SK-N-SH (cell line): ENCODE measurements around the gene MPP3. TPM values are rescaled to one million over a fixed set of nuclear protein-coding genes. Genes with fewer than 3 reads are reported as not detected.

Source experiments
- CTCF ChIA-PET: fragments of 300-600, 350-600 bp; formaldehyde crosslinking; extraction: SDS; loops from one replicate; lab custom pipeline; 2021; lab: Yijun Ruan, JAX
- POLR2A ChIA-PET: fragments of 350-600 bp; sonication (Branson Sonifier 250); formaldehyde crosslinking; extraction: SDS; loops from one replicate; lab custom pipeline; 2020; ENCODE audit warnings: antibody characterized with exemption, inconsistent platforms; lab: Yijun Ruan, JAX
- DNase-seq: peaks from one replicate; pipeline ENCODE4 v3.0.0; 2012
- H2AFZ ChIP-seq: fragments of 200-600 bp; sonication (generic); 2 replicates; pipeline ENCODE4 v1.8.1; 2016; ENCODE audit warnings: antibody characterized with exemption, mild to moderate bottlenecking, low read depth
- H3F3A ChIP-seq: fragments of 200-600 bp; sonication (generic); replicated peaks from 2 replicates; pipeline ENCODE3; 2016; ENCODE audit warnings: antibody characterized with exemption, mild to moderate bottlenecking; ENCODE audit not compliant: insufficient read depth
- H3K27ac ChIP-seq, 2 experiments: fragments of 200-500 bp in 1 of 2; fragments of 200-600 bp in 1 of 2; sonication (Bioruptor generic) in 1 of 2; sonication (generic), shearing (Covaris generic) in 1 of 2; 2 replicates each; pipeline versions ENCODE4 v1.5.1 to v1.6.1; 2014 to 2016; ENCODE audit warnings: low read depth in 2 of 2, inconsistent platforms in 1 of 2, low read length in 1 of 2, mild to moderate bottlenecking in 1 of 2, mixed read lengths in 1 of 2
- H3K27me3 ChIP-seq: fragments of 200-600 bp; sonication (generic), shearing (Covaris generic); 2 replicates; pipeline ENCODE4 v1.6.1; 2016; ENCODE audit warnings: mixed run types; ENCODE audit not compliant: insufficient read depth
- H3K36me3 ChIP-seq, 2 experiments: fragments of 200-500 bp in 1 of 2; fragments of 200-600 bp in 1 of 2; sonication (Bioruptor generic) in 1 of 2; sonication (generic) in 1 of 2; replicated peaks in 1 of 2; 2 replicates each; pipeline versions ENCODE3 to v1.5.1; 2014 to 2016; ENCODE audit warnings: low read length in 1 of 2, mild to moderate bottlenecking in 1 of 2; ENCODE audit not compliant: insufficient read depth in 2 of 2, control insufficient read depth in 1 of 2
- H3K4me1 ChIP-seq, 2 experiments: fragments of 200-500 bp in 1 of 2; fragments of 200-600 bp in 1 of 2; sonication (Bioruptor generic) in 1 of 2; sonication (generic), shearing (Covaris generic) in 1 of 2; 2 replicates each; pipeline versions ENCODE4 v1.5.1 to v1.6.1; 2014 to 2016; ENCODE audit warnings: low read depth in 1 of 2, low read length in 1 of 2, mixed run types in 1 of 2; ENCODE audit not compliant: insufficient read depth in 2 of 2, control insufficient read depth in 1 of 2
- H3K4me2 ChIP-seq: fragments of 200-600 bp; sonication (generic), shearing (Covaris generic); 2 replicates; pipeline ENCODE4 v1.6.1; 2017; ENCODE audit warnings: mixed run types
- H3K4me3 ChIP-seq, 2 experiments: fragments of 200-500 bp in 1 of 2; fragments of 200-600 bp in 1 of 2; sonication (Bioruptor generic) in 1 of 2; sonication (generic), shearing (Covaris generic) in 1 of 2; 2 replicates each; pipeline versions ENCODE4 v1.5.1 to v1.8.1; 2014 to 2016; ENCODE audit warnings: low read depth in 2 of 2, inconsistent platforms in 1 of 2, low read length in 1 of 2, mild to moderate bottlenecking in 1 of 2, mixed read lengths in 1 of 2, moderate library complexity in 1 of 2
- H3K79me2 ChIP-seq: fragments of 200-600 bp; sonication (generic); 2 replicates; pipeline ENCODE4 v1.8.1; 2017; ENCODE audit warnings: mild to moderate bottlenecking; ENCODE audit not compliant: insufficient read depth
- H3K9ac ChIP-seq: fragments of 200-600 bp; sonication (generic); 2 replicates; pipeline ENCODE4 v1.6.1; 2017; ENCODE audit warnings: mixed run types
- H3K9me2 ChIP-seq: fragments of 200-600 bp; sonication (generic); 2 replicates; pipeline ENCODE4 v1.6.1; 2017; ENCODE audit warnings: mixed run types
- H3K9me3 ChIP-seq: fragments of 200-600 bp; sonication (generic); 2 replicates; pipeline ENCODE4 v1.6.1; 2017; ENCODE audit warnings: mixed run types, mild to moderate bottlenecking, moderate library complexity
- H4K20me1 ChIP-seq: fragments of 200-600 bp; sonication (generic); 2 replicates; pipeline ENCODE4 v1.6.1; 2017; ENCODE audit warnings: mild to moderate bottlenecking, mixed run types; ENCODE audit not compliant: insufficient read depth
- CTCF ChIP-seq: fragments of 200-600 bp; sonication (generic); IDR thresholded peaks from 2 replicates; pipeline ENCODE4 v1.6.1; 2017; ENCODE audit warnings: antibody characterized with exemption, mild to moderate bottlenecking, moderate library complexity
- ELF1 ChIP-seq: IDR thresholded peaks from 2 replicates; pipeline ENCODE4 v1.4.0; 2012
- EP300 ChIP-seq, 2 experiments: IDR thresholded peaks; 2 replicates each; pipeline versions ENCODE4 v1.4.0 to v1.6.1; 2012; ENCODE audit warnings: borderline replicate concordance in 1 of 2, low read depth in 1 of 2, low read length in 1 of 2
- EZH2phosphoT487 ChIP-seq: fragments of 200-600 bp; sonication (generic); IDR thresholded peaks from 2 replicates; pipeline ENCODE4 v1.6.1; 2017; ENCODE audit warnings: low read depth, mixed run types, mild to moderate bottlenecking, antibody characterized with exemption, moderate library complexity, borderline replicate concordance
- GATA2 ChIP-seq: sonication (generic); formaldehyde crosslinking; IDR thresholded peaks from 2 replicates; pipeline ENCODE4 v1.5.0; 2020; ENCODE audit warnings: mild to moderate bottlenecking, missing genetic modification reagents
- MXI1 ChIP-seq: IDR thresholded peaks from 2 replicates; pipeline ENCODE4 v1.6.1; 2012; ENCODE audit warnings: mild to moderate bottlenecking, low read depth, low read length, improper control_type of control experiment
- NFIC ChIP-seq: IDR thresholded peaks from 2 replicates; pipeline ENCODE4 v1.4.0; 2012; ENCODE audit warnings: borderline replicate concordance
- POLR2AphosphoS5 ChIP-seq: IDR thresholded peaks from 2 replicates; pipeline ENCODE4 v1.6.1; 2012; ENCODE audit warnings: low read depth, low read length
- RCOR1 ChIP-seq: fragments of 150-350 bp; IDR thresholded peaks from 2 replicates; pipeline ENCODE4 v1.6.1; 2017; ENCODE audit warnings: antibody characterized with exemption, low read length
- RXRA ChIP-seq: IDR thresholded peaks from 2 replicates; pipeline ENCODE4 v1.4.0; 2012; ENCODE audit warnings: low read depth, mild to moderate bottlenecking, borderline replicate concordance
- SMC3 ChIP-seq: IDR thresholded peaks from 2 replicates; pipeline ENCODE4 v1.6.1; 2012; ENCODE audit warnings: low read depth, low read length, improper control_type of control experiment
- TCF12 ChIP-seq: IDR thresholded peaks from 2 replicates; pipeline ENCODE4 v1.4.0; 2012
- ZBTB33 ChIP-seq: IDR thresholded peaks from 2 replicates; pipeline ENCODE4 v1.4.0; 2012; ENCODE audit warnings: low read depth, borderline replicate concordance
- WGBS: methylation state at CpG from one replicate; pipeline ENCODE4 v1.1.6; 2017; ENCODE audit warnings: low lambda C conversion rate; 5-methylcytosine and 5-hydroxymethylcytosine counted together
- polyA plus RNA-seq, 3 experiments: library from polyadenylated mRNA; depleted of rRNA; stranded (reverse); fragments of >200 nt; gene quantifications; 2 replicates each; pipeline ENCODE4 v1.2.3, GENCODE V29; 2012

Gene MPP3
- polyA plus RNA-seq, 1 of the 3 experiments (the other 2 are of a cell fraction), result 14.1 TPM

- no peak for TF ChIP-seq ZBTB33
- TF ChIP-seq EZH2phosphoT487, result no peak
Observed at GRCh38 chr17:43861960-43862359, 29.0 kb upstream of the MPP3 start (continued).

GRCh38 chr17:43860927-43861622, 28.1 kb upstream of the MPP3 start:
- H3K36me3 ChIP-seq, result no peaks in the 10 kb centered on the region
- no peak overlapping the region for H3K9ac ChIP-seq
- 60% methylated on average over 7 of the region's 9 CpGs for WGBS
- H3K4me3 ChIP-seq, result no peak overlapping the region
- DNase-seq, result no peak
- no peaks in the 10 kb centered on the region for H3K9me3 ChIP-seq
- H3K27ac ChIP-seq, result no peak overlapping the region
- H3K4me2 ChIP-seq, result no peak overlapping the region
- H3K9me2 ChIP-seq, result no peaks in the 10 kb centered on the region
- no peaks in the 10 kb centered on the region for H4K20me1 ChIP-seq
- CTCF ChIA-PET, result interaction anchor here (1.3 to 12.5 kb wide), 3 partner anchors 9 to 18 kb away, joined by 3 to 106 read pairs (median 26); partner anchors contain the start of gene CD300LG
- H3K4me1 ChIP-seq, result no peaks in the 10 kb centered on the region; a peak in 1 of 4 replicates
- TF ChIP-seq ELF1, result no peak
- TF ChIP-seq GATA2, result no peak
- TF ChIP-seq RCOR1, result no peak
- TF ChIP-seq POLR2AphosphoS5, result no peak
- no peak for TF ChIP-seq EZH2phosphoT487
- TF ChIP-seq SMC3, result no peak
- no peak for TF ChIP-seq TCF12
- no peak for TF ChIP-seq NFIC
- no peak for TF ChIP-seq RXRA
- TF ChIP-seq CTCF, result no peak
- TF ChIP-seq MXI1, result no peak
- no peak for TF ChIP-seq EP300 (IDR thresholded peaks at IDR 0.05; ENCODE audit: borderline replicate concordance in 1 of 2, low read depth in 1 of 2, low read length in 1 of 2)
- POLR2A ChIA-PET, result no interaction called here
- H3F3A ChIP-seq, result no peaks in the 10 kb centered on the region
- H2AFZ ChIP-seq, result no peak overlapping the region
- H3K27me3 ChIP-seq, result peaks cover 11% of the 10 kb centered on the region; the same call in 1 of the 2 replicates
- H3K79me2 ChIP-seq, result no peaks in the 10 kb centered on the region
